Measurements from ENCODE around the gene EFCAB11.

EFCAB11 gene

GRCh38 chr14:89955745-89956660, 1.5 kb upstream of the EFCAB11 start, which contains the start of gene TDP1:
Gene TDP1 (plus strand): TSS chr14:89955927. CDS start chr14:89963115, 7,188 bp downstream.
- DNase-seq: peak; percentile 99

- no peak for DNase-seq
These were observed 653 bp upstream of the EFCAB11 start for GRCh38 chr14:89955022-89955744.

- DNase-seq: no peak
These were observed 928 bp downstream of the EFCAB11 start for GRCh38 chr14:89953602-89954001.

GRCh38 chr14:89952576-89952975, 2.0 kb downstream of the EFCAB11 start:
- no peak for DNase-seq

- no peak for DNase-seq
These were observed 7.2 kb downstream of the EFCAB11 start for GRCh38 chr14:89947344-89947743.

- DNase-seq: no peak
These were observed 12.6 kb downstream of the EFCAB11 start for GRCh38 chr14:89941830-89942377.

- DNase-seq: no peak
These were observed 17.8 kb downstream of the EFCAB11 start for GRCh38 chr14:89936654-89937185.

- DNase-seq: no peak
These were observed 21.5 kb downstream of the EFCAB11 start for GRCh38 chr14:89933002-89933401.

GRCh38 chr14:89927186-89927865, 27.2 kb downstream of the EFCAB11 start:
- no peak for DNase-seq

- no peak for DNase-seq
These were observed 27.8 kb downstream of the EFCAB11 start for GRCh38 chr14:89926694-89927093.

- no peak for DNase-seq
These were observed 30.3 kb downstream of the EFCAB11 start for GRCh38 chr14:89924268-89924667.

- DNase-seq: no peak
These were observed 32.3 kb downstream of the EFCAB11 start for GRCh38 chr14:89922031-89922907.

GRCh38 chr14:89921346-89921745, 33.2 kb downstream of the EFCAB11 start:
- no peak for DNase-seq

GRCh38 chr14:89920056-89920455, 34.5 kb downstream of the EFCAB11 start:
- DNase-seq: no peak

GRCh38 chr14:89918721-89919120, 35.8 kb downstream of the EFCAB11 start:
- no peak for DNase-seq

GRCh38 chr14:89915114-89915878, 39.2 kb downstream of the EFCAB11 start:
- peak; percentile 57 for DNase-seq

GRCh38 chr14:89912667-89913211, 41.8 kb downstream of the EFCAB11 start:
- no peak for DNase-seq

GRCh38 chr14:89912221-89912620, 42.3 kb downstream of the EFCAB11 start:
- no peak for DNase-seq

- DNase-seq: no peak
These were observed 43.3 kb downstream of the EFCAB11 start for GRCh38 chr14:89911010-89911919.

- DNase-seq: no peak
These were observed 43.9 kb downstream of the EFCAB11 start for GRCh38 chr14:89910691-89911009.
